GM18867 (cell line): Measurements from ENCODE around the gene RASGRP2.
A peak's percentile ranks its signal among the peaks of the same experiment; 100 is the strongest.

Source experiments
- ATAC-seq: cut with Tn5 transposase; IDR thresholded peaks from one replicate; pipeline ENCODE4 v1.9.1; 2021; ENCODE audit warnings: mild to moderate bottlenecking, moderate library complexity; ENCODE audit not compliant: unreplicated experiment

RASGRP2 gene

DNA sequence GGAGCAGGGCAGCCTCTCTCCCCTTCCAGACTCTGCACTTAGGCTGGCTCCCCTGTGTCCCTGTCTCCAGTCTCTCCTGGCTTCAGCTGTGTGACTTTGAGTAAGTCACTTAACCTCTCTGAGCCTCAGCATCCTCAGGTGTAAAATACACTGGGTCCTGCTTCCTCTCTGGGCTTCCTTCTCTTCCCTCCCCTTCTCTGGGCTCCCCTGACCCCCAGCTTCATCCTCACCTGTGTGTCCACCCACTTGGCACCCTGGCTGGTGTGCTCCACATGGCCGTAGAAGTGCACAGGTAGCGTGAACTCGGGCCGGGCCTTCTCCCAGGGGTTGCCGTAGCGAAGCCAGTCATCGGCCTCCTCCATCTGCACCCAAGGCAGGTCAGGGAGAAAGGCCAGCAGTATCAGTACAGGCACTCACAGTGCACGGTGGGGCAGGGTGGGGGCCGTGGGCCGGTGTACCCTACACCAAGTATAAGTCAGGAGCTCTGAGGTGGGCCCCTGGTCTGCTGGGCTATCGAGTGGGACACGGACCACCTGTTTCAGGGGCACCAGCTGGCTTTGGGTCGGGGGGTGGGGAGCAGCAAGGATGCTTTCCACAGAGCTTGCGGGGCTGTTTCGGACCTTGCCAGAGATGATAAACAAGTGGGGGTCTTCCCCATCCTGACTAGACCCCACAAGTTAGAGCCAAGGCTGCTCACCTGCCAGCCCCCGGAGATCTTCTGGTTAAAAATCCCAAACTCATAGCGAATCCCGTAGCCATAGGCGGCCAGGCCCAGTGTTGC is 13.8 kb upstream of the RASGRP2 start:
- ATAC-seq, result no peak

DNA sequence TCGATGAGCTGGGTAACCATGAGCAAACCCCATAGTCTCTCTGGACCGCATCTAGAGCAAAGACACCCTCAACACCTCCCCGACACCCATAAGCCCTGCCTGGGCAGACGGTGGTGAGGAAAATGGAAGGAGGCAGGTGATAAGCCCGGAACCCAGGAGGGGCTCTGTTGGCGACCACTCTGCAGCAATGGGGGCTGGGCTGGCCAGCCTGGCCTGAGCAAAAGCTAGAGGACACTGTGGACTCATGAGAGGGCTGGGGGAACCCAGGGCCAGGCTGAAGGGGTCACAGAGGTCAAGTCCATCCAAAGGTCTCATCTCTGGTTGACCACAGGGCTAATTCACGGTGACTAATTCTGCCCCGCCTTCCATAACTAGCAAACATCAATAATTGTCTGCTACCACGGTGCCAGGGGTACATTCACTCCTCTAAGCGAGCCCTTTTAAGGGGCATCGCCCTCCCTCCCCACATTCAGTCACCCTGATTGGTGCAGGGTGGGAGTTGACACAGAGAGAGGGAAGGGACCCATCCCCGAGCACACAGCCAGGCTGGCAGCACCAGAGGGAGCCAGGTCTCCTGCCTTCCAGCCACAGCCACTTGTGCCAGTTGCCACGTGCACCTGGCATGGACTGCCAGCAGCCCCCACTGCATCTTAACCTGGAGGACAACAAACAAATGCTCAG is 11.9 kb upstream of the RASGRP2 start:
- ATAC-seq, result no peak

DNA sequence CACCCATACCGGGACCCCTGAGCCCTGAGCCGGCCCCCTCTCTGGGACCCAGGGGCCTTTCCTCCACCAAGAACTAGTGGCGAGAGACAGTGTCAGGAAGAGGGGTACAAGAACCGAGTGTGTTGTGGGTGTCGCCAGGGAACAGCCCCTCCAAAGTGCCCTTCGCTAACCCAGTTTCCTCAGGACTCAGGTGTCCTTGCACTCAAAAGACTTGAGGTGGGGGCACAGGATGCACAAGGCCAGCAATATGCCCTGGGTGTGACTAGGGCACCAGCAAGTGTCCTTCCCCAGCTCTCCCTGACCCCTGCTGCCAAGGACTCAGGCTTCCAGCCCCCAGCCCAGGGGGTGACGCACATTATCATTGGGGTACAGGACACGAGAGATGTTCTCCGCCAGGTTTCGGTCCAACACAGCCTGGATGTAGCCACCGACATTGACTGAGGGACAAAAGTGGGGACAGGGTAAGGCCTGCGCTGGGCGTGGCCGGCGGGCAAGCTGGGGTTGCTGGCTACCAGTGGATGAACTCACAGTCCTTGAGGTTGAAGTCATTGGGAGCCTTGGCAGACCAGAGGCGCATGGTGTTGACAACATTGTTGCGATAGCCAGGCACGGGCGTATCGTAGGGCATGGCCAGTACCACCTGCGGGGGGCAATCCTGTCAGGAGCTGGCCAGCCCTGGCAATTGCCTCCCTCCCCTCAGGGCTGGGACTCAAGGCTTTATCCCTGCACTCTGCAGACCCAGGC is 11.1 kb upstream of the RASGRP2 start:
- no peak for ATAC-seq

DNA sequence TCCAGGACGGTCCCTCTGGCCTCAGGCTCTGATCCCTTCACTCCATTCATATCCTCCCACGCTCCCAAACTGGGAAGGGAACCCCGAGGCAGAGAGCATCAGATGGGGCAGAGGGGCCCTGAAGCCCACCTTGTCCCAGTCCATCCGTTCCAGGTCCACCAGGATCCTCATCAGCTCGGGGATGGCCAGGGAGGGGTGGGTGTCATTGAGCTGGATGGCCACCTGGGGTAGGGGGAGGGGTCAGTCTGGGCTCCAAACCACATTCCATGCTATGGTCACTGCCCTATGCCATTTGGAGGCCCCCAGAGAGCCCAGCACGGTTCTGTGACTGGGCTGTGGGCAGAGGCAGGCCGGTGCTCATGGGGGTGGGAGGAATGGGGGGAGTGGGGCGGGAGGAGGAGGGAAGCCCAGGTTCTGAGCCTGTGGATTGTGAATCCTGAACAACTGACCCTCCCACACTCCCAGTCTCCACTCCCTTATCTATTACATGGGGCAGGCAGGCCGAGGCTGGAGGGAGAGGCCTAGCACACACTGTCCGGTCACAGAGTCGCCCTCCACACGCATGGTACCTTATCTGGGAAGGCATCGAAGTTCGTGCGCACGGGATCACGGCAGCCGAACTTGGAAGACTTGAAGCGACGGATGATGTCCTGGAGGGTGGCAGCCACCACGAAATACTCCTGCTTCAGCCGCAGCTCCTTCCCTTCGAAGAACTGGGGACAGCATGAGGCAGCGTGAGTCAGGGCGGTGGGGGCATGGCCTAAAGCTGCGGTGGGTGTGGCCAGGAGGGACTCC is 10.4 kb upstream of the RASGRP2 start:
- no peak for ATAC-seq

DNA sequence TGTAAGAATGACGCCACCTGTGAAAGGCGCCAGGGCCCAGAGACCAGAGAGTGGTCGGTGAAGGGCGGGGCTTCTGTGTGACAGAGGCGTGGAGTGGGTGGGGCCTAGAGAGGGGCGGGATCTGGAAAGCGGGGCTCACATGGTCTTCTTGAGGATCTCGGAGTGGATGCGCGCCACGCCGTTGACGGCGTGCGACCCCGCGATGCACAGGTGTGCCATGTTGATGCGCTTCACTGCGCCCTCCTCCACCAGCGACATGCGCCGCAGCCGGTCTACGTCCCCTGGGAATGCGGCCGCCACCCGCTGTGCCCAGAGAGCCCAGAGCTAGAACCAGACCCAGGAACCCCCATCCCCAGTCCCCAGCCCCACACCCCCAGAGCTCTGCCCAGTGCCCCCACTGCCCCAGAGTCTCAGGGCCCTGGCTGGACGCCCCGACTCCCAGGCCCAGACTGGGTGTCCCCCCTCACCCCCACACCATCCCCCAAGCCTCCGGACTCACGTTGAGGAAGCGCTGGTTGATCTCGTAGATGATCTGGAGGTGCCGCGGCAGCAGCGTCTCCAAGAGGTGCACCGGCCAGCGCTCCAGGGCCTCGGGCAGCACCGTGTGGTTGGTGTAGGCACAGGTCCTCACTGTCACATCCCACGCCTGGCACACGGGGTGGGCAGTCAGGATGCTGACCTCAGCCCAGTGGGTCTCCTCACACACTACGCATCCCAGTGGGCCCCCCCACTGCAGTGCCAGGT is 9.6 kb upstream of the RASGRP2 start:
- ATAC-seq, result no peak

DNA sequence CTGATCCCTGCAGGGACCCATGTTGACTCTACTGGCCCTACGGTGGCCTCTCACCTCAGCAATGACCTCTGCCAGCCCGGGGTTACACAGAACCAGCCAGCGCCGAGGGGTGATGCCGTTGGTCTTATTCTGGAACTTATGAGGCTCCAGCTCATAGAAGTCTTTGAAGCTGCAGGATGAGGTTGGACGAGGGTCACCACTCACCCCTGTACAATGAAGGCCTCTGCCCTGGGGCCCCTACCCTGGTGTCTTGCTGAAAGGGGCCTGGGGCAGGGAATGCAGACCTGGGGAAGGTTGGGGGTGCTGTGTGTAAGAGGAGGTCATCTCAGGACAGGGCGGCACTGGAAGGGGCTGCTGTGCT is 9.1 kb upstream of the RASGRP2 start:
- no peak for ATAC-seq

DNA sequence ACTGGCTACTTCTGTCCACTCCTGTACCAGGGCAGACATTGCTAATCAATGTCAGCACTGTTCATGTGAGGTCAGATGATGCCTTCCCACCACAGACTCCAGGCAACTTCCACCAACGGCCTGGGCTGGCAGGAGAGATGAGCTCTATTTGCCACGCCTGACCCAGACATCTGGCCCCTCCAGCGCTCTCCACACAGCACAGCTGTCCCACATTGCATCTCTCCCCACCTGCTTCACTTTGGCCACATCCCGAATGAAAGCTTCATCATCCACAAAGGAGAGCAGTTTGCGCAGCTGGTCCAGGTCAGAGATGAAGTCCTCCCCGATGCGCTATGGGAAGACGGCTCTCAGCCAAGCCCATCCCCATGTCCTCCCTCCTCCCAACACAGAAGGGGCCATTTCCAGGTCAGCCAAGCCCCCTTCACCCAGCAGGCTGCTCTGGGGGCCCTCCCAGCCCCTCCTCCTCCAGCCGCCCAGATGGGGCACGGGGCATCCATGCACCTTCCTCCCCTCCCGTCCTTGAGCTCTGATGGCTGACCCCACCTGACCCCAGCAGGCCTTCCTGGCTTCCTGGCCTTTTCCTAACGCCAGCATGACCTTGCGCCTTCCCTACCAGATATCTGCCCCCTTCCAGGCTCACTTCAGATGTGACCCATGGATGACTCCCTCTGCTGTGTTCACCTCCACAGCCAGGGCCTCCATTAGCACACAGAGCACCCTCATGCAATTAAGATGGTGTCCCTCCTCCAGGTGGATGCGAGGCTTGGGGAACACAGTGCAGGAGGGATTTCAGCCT is 8.4 kb upstream of the RASGRP2 start:
- no peak for ATAC-seq

DNA sequence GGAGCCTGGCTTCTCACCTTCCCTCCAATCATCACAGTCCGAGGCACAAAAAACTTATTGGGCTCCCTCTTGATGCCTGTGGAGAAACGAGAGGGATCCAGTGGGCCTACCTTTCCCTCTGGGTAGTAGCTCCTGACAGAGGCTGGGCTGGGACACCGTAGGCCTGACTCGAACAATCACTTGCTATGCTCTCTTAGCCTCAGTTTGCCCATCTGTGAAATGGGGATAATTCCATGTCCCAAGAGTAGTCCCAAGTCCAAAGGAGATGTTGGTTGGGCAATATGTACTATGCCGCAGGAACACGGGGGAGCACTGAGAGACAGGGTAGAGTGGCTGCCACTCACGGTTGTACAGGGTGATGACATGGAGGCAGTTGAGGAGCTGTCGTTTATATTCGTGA is 7.6 kb upstream of the RASGRP2 start:
- no peak for ATAC-seq

DNA sequence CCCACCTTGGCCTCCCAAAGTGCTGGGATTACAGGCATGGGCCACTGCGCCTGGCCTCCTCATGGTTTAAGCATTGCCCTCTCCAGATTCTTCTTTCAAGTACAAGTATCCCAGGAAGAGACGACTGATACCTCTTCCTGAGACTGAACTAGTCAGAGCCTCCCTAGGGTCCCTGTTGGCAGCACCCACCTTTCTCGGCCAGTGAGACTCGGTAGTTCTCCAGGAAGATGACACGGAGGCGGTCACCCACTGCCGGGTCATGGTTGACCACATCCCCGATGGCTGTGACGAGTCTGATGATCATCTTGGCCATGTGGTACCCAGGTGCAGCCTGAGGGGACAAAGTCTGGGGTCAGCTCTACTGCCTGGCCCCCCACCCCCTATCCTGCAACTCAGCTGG is 7.2 kb upstream of the RASGRP2 start:
- ATAC-seq, result no peak

DNA sequence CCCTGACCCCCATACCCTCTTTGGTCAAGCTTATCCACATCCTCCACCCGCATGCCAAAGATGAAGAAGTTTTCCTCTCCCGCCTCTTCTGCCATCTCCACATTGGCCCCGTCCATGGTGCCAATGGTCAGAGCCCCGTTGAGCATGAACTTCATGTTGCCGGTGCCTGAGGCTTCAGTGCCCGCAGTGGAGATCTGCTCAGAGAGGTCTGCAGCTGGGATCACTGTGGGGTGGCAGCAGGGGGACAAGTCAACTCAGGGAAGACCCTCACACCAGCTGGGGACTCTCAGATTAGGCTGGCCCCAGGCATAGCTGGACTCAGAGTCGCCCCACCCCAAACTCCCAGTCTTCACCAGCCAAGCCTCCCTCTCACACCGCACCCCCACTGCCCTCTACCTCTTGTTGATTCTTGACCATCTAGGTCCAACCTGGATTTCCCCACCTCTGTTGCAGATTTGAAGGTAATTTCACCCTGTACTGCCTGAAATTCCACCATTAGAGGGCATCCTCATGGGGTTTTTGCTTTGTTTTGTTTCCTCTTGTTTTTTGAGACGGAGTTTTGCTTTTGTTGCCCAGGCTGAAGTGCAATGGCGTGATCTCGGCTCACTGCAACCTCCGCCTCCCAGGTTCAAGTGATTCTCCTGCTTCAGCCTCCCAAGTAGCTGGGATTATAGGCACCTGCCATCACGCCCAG is 6.6 kb upstream of the RASGRP2 start:
- ATAC-seq, result no peak

DNA sequence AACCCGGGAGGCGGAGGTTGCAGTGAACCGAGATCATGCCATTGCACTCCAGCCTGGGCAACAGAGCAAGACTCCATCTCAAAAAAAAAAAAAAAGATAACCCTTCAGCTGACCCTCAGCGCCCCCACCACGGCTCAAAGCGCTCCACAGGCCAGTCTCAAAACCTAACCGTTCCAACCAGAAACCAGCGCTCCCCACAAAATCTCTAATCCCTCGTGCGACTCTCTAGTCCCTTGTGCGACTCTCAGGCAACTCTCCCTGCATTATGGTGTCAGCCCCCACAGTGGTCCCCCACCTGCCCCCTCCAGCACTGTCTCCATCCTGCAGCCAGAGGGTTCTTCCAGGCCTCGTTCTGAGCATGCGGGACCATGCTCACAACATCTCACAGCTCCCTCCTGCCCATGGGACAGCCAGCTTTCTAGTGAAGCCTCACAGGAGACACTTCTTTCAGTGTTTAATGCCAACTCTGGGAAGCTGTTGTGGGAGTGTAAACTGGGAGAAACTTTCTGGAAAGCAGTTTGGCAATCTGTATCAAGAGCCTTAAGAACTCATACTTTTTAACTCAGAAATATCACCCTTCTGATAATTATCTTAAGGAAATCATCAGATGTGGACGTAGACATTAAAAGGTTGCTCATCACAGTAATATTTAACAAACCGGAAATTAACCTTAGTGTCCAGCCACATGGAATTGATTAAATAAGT is 4.2 kb upstream of the RASGRP2 start:
- no peak for ATAC-seq

DNA sequence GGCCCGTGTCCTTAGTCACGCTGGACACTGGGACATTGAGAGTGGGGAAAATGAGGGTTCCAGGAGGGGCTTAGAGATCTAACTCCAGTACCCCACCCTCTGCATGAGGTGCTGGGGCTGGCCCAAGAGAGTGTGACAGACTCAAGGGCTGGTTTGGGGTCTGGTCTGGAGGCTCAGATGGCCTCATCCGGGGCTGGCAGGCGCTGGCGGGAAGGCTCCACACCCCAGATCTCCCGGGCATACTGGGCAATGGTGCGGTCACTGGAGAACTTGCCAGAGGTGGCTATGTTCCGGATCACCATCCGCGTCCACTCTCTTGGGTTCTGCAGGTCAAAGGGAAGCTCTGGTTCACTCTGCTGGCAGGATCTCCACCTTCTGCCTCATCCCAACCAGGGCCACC is 2.5 kb upstream of the RASGRP2 start:
- no peak for ATAC-seq

DNA sequence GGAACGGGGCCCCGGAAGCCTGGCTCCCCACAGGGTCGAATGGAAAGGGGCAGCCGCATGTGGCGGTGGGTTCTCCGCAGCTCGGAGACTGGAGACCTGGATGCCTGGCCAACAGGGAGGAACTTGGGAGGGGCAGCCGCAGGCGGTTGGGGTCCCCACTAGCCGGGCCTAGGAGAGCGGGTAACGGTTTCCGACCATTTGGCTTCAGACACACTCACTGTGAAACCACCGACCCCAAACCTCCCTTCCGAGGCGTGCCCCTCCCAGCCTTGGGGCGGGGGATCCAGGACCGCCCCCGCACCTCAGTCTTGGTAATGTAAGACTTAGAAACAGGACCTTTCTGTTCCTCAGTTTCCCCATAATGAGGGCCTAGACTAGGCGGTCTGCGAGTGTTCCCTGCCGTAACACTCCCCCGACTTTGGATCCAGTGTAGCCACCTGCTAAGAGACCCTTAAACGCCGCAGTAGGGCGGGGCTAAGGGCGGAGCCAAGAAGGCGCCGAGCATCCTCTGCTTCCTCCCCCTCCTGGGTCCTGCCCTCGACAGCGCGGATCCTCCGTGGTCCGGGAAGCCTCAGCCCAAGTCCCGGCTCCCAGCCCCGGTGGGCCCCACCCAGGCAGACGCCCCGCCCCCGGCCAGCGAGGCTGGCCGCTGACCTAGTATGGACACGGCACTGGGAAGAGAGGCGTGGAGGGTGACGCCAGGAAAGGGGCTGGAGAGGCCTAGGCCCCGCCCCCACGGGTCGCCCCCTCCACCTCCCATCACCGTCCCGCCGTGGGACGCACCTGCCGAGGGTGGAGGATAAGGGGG is 1.8 kb upstream of the RASGRP2 start:
- no peak for ATAC-seq

DNA sequence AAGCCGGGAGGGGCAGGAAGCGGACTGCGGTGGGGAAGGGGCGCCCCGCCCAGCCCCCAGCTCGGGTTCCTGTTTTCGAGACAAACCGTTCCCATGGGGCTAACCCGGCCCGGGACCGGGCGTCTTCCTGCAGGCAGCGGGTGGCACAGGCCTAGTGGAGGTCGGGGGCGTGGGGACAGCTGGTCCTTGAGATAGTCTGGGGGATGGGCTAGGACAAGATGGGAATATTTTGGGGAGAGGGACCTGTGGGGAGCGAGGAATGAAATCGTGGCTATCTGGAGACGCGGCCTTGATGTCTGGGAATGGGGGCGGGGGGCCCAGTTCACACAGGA is 1.2 kb upstream of the RASGRP2 start:
- no peak for ATAC-seq

DNA sequence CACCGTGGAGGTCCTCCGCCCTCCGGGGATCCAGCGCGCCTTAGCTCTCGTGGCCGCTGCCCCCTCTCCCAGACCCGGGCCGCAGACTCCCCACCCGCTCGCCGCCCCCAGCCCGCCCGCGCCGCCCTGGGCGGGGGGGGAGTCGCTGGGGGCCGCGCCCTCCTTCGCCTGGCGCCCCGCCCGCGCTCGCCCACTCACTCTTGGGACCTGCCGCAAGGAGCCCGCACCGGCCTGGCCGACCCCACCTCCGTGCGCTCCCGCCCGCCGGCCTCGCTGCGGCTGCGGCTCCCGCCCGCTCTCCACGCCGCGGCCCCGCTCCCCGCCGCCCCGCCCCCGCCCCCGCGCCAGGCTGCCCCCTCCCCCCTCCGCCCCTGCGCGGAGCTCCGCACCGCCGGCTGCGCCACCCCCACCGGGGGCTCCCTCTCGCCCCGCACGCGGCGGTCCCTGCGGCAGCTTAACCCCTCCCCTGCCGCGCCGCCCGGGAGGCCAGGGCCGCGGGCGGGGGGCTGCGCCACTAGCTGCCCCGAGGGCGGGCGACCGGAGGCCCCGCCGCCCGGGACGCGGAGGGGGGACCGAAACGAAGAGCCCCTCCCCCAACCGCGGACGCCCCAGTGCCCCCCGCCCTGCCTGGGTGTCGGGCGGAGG is 724 bp upstream of the RASGRP2 start:
- no peak for ATAC-seq

DNA sequence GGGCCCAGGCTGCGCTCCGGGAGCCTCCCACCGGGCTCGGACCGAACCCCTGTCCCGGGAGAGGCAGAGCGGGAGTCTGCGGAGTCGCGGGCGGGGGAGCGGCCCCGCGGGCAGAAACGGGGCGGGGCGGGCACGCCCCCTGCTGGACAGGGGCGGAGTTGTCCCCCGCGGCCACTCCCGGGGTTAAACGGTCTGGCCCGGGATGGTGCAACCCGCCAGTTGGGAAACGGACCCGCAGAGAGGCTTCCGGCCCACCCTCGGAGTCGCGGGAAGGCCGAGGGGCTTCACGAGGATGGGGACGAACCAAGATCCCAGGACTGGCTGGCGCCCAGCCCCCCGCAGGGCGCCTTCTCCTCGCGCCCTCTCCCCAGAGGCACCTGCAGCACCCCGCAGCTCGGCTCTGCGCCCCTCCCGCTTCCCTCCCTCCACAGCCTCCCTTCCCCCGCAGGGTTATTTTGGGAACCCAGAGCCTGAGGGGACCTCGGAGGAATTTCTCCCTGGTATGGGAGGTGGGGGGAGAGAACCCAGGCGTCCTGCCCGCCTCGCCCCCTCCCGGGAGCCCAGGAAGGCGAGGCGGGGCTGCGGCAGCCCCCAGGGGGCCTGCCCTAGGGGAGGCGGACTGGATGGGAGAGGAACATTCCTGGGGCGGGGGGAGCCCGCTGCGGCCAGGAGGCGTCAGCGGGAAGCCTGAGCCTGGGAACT is 902 bp downstream of the RASGRP2 start:
- peak; percentile 44 for ATAC-seq
